HTERT RPE-1 (cell line): ENCODE results near the gene RABL2B.
"Not testable (repeated sequence)": the region's sequence is repeated elsewhere in the genome, so short reads cannot be mapped to it uniquely, and the experiment has no call there.

Source experiments
- in situ Hi-C: fragments of 300-500 bp; cut with MboI; formaldehyde crosslinking; loops from 4 replicates; pipeline ENCODE4 v1.14.3; 2020; ENCODE audit warnings: low sequenced_read_pairs

The RABL2B gene

GRCh38 chr22:50783033-50783879 is at the start of gene RABL2B:
Gene RABL2B, minus strand, starts transcription at chr22:50783636. Its CDS starts 1,342 bp downstream, at chr22:50782294.
- in situ Hi-C loops = not testable (repeated sequence)

- in situ Hi-C loops = not testable (repeated sequence)
These were observed 3.5 kb upstream of the RABL2B start for GRCh38 chr22:50786936-50787335.

GRCh38 chr22:50785289-50785688 is 1.9 kb upstream of the RABL2B start:
- in situ Hi-C loops = not testable (repeated sequence)

DNA sequence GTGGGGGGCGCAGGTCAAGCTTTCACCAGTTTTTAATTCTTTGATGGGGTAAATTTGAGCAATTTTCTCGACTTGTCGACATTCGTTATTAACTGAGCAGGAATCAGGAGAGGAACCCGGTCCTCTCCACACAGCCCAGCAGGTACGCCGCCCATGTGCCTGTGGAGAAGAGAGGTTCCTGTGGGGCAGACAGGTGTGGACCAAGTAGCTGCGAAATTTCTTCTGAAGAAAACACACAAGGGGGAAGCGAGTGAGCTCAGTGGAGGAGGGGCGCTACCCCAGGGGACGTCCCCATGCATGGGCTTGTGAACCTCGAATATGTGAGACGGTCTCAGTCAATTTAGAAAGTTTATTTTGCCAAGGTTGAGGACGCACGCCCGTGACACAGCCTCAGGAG is 442 bp upstream of the RABL2B start:
- in situ Hi-C loops = not testable (repeated sequence)

- in situ Hi-C loops = not testable (repeated sequence)
These were observed 1.2 kb downstream of the RABL2B start for GRCh38 chr22:50782253-50782652.

DNA sequence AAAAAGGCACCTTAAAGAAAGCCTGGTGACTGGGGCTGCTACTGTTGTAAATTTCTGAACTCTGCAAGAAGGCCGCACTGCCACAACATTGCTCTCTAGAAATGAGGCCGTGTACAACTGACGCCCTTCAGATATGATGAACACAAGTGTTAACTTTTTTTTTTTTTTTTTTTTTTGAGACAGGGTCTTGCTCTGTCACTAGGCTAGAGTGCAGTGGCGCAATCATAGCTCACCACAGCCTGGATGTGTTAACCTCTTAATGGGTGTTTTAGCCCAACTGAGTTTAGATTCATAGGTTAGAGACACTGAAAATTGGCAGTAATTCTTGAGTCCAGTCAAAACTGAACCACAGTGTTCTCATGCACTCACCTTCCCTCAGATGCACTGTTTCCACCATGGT is 3.2 kb downstream of the RABL2B start:
- in situ Hi-C loops = not testable (repeated sequence)

DNA sequence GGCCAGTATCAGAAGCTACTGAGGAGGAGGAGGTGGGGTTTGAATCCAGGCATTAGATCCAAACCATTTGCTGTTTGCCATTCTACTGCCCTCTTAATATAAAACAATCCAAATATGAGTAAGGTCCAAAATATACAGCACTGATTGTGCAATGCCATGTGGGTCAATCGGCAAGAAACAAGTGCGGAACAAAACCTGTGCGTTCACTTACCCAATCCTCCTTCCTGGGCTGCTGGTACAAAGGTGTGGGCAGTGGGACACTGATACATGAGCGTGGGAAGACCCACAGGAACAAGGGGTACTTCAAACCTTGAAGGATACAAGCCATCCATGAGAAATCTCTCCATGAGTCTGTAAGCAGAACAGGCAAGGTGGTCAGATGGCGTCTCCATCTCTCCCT is 5.8 kb downstream of the RABL2B start:
- in situ Hi-C loops = not testable (repeated sequence)

DNA sequence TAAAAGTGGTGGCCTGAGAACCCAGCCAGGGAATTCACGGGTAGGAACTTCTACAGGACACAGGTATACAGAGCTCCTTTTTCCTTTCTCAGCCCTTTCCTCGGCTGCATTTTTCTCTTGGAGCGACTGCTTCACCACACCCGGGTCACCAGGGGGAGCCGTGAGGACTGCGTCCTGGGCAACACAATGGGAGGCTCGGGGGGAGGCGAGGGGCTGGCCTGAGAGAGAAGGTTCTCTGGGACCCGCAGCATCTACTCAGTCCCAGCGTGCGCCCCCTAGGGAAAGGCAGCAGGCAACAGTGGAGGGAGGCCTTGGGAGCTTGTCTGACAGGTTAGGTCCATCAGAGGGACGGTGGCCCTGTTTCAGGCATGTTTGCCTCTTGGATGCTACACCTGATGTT is 8.3 kb downstream of the RABL2B start:
- in situ Hi-C loops = not testable (repeated sequence)

DNA sequence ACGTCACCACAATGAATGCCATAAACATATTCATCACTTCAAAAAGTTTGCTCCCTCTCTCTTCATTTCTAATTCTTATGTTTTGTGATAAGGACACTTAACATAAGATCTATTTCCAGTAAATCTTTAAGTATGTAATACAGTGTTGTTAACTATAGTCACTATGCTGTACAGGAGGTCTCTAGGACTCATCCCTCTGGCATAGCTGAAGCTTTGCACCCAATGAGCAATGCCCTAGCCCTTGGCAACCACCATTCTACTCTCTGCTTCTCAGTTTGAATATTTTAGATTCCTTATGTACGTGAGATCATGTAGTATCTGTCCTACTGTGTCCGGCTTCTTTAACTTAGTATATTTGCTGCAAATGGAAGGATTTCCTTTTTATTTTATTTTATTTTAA is 19.1 kb downstream of the RABL2B start:
- in situ Hi-C loops = not testable (repeated sequence)

GRCh38 chr22:50761829-50762228 is 21.6 kb downstream of the RABL2B start:
- in situ Hi-C loops = not testable (repeated sequence)

GRCh38 chr22:50759597-50760341 is 23.7 kb downstream of the RABL2B start:
- in situ Hi-C loops = not testable (repeated sequence)

GRCh38 chr22:50756949-50757491 is 26.4 kb downstream of the RABL2B start:
- in situ Hi-C loops = not testable (repeated sequence)

GRCh38 chr22:50756406-50756805 is 27.0 kb downstream of the RABL2B start:
- in situ Hi-C loops = not testable (repeated sequence)

DNA sequence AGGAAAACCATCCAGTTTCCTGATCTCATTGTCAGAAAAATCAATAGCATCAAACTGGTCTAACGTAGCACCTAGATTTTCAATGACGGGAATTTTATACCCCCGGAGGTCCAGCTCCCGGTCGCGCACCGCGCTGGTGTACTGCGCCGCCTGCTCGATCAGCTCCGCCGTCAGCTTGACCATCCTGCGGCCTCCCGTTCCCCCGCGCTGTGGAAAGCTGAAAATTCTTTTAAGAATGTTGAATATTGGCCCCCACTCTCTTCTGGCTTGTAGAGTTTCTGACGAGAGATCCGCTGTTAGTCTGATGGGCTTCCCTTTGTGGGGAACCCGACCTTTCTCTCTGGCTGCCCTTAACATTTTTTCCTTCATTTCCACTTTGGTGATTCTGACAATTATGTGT is 28.2 kb downstream of the RABL2B start:
- in situ Hi-C loops = not testable (repeated sequence)

DNA sequence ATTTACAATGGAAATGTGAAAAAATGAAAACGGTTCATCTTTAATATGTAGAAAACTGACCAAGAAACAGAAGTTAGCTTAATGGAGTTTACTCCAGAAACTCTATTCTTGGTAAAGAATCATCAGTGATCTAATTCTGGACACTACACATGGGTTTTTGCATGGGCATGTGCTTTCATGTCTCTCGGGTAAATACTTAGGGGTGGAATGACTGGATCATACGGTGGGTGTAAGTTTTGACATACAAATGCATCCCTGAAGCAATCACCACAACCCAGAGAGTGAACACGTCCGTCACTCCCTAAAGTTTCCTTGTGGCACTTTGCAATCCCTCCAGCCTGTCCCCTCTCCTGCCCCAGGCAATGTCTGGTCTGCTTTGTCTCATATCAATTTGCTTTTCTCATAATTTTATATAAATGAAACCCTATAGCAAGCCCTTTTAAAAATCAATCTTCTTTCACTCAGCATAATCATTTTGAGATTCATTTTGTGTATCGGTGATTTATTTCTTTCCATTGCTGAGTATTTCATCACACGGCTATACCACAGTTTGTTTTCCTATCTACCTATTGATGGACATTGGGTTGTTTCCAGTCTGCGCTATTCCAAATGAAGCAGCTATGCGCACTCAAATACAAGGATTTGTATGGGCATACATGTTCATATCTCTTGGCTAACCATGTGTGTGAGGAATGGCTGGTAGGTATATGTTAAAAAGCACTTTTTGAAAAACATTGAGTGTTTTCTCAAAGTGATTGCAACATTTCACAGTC is 33.9 kb downstream of the RABL2B start:
- in situ Hi-C loops = not testable (repeated sequence)

DNA sequence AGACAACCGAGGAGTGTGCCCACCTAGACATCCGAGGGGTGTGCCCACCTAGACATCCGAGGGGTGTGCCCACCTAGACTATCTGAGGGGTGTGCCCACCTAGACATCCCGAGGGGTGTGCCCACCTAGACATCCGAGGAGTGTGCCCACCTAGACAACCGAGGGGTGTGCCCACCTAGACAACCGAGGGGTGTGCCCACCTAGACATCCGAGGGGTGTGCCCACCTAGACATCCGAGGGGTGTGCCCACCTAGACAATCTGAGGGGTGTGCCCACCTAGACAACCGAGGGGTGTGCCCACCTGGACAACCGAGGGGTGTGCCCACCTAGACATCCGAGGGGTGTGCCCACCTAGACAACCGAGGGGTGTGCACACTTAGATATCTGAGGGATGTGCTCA is 34.8 kb downstream of the RABL2B start:
- in situ Hi-C loops = not testable (repeated sequence)

DNA sequence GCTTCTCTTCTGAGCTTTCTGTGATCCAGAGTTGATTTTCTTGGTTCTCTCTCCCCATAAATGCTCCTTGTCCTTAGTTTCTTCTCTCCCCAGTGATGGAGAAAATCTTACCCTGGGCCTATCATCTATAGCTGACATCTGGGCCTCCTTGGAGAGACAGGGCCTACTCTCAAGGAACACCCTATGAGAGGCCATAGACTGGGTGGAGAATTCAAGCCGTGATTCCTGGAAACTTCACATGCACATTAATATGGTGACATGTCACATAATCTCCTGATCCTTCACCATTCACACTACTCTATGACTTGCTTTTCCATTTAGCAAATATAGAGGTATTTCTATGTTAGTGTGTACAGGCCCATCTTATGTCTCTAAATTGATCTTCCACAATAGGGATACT is 35.9 kb downstream of the RABL2B start:
- in situ Hi-C loops = not testable (repeated sequence)

DNA sequence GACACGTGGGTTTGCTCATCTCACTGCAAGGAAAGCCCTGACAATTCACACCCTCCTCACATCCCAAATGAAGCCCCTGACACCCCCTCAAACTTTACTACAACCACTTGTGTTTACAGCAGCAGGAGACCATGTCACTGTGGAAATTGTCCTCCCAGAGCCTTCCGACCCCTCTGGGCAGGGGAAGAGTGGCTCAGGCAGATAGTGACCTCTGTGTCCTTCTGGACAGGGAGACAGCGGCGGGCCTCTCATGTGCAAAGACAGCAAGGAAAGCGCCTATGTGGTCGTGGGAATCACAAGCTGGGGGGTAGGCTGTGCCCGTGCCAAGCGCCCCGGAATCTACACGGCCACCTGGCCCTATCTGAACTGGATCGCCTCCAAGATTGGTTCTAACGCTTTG is 39.0 kb downstream of the RABL2B start:
- in situ Hi-C loops = not testable (repeated sequence)

DNA sequence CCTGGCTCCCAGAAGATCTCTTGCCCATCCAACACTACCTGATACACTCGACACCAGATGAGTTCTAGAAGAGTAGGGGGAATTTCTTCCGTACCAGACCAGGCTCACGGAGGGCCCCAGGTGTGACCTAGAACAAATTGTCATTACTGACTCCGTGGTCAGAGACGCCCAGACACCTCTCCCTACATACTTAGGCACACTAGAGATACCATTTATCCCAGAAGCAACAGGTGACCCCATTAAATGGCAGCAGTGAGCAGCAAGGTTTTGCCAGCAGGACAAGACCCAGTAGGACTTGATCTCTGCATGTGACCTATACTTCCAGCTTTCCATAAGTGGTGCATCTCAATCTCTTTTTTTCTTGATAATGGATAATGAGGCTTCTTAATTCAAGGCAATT is 42.7 kb downstream of the RABL2B start:
- in situ Hi-C loops = not testable (repeated sequence)

- in situ Hi-C loops = no loop called here
These were observed 43.5 kb downstream of the RABL2B start for GRCh38 chr22:50739894-50740293.

- in situ Hi-C loops = no loop called here
These were observed 44.2 kb downstream of the RABL2B start for GRCh38 chr22:50739279-50739691.
